Stomach (tissue), 4 donors: ENCODE measurements around the gene ZNF883.

ENCODE experiments used
- CTCF ChIP-seq, 7 experiments: fragments of 450-650 bp in 4 of 7; fragments of 200-600 bp in 3 of 7; sonication (generic) in 3 of 7; IDR thresholded peaks; one replicate each; pipeline ENCODE4 v1.5.1; 2016 to 2019; ENCODE audit warnings: antibody characterized with exemption in 7 of 7, control low read depth in 2 of 7, mild to moderate bottlenecking in 1 of 7
- EP300 ChIP-seq: sonication (generic); formaldehyde crosslinking; IDR thresholded peaks from one replicate; pipeline ENCODE4 v1.6.1; 2017; ENCODE audit warnings: antibody characterized with exemption
- POLR2A ChIP-seq, 4 donors: fragments of 450-650 bp; IDR thresholded peaks; one replicate each; pipeline ENCODE4 v1.6.1; 2016; ENCODE audit warnings: antibody characterized with exemption in 4 of 4, control low read depth in 2 of 4, mild to moderate bottlenecking in 1 of 4, moderate library complexity in 1 of 4
- POLR2AphosphoS5 ChIP-seq, 3 donors: sonication (generic); formaldehyde crosslinking; IDR thresholded peaks; one replicate each; pipeline ENCODE4 v1.6.1; 2016; ENCODE audit warnings: antibody characterized with exemption in 3 of 3

GRCh38 chr9:112912636-112913035 is 99.4 kb downstream of the ZNF883 start:
- TF ChIP-seq CTCF (IDR thresholded peaks at IDR 0.05) (no peak), POLR2A (IDR thresholded peaks at IDR 0.05) (no peak), EP300 (no peak), POLR2AphosphoS5 (IDR thresholded peaks at IDR 0.05) (no peak)
